Measurements from ENCODE around the gene SENP1.

The SENP1 gene

GRCh38 chr12:48000878-48001504 lies 104.9 kb downstream of the SENP1 start:
- DNase-seq (ENCODE audit: low spot score), result no peak

GRCh38 chr12:47999816-48000215 lies 106.1 kb downstream of the SENP1 start:
- DNase-seq (ENCODE audit: low spot score), result no peak

GRCh38 chr12:47997321-47997720 lies 108.6 kb downstream of the SENP1 start:
- DNase-seq (ENCODE audit: low spot score), result no peak

GRCh38 chr12:47995981-47996401 lies 109.9 kb downstream of the SENP1 start:
- DNase-seq (ENCODE audit: low spot score), result no peak

- no peak for DNase-seq (ENCODE audit: low spot score)
Observed at GRCh38 chr12:47993491-47993890, 112.4 kb downstream of the SENP1 start.

Data from HuH-7 (cell line).